SU-DHL-6 (cell line): ENCODE results near the gene SPHK2.

Source experiments
- CTCF ChIP-seq: fragments of 200-600 bp; sonication (generic); IDR thresholded peaks from one replicate; pipeline ENCODE4 v1.5.1; 2017; ENCODE audit warnings: antibody characterized with exemption, mild to moderate bottlenecking, low read length, moderate library complexity; ENCODE audit not compliant: insufficient read depth, poor library complexity, severe bottlenecking
- EZH2phosphoT487 ChIP-seq: fragments of 200-600 bp; sonication (generic), shearing (Covaris generic); conservative IDR thresholded peaks from 2 replicates; pipeline ENCODE4 v1.6.1; 2018; ENCODE audit warnings: mild to moderate bottlenecking, antibody characterized with exemption, low read length, moderate library complexity, mixed read lengths

- TF ChIP-seq CTCF (no peak), EZH2phosphoT487 (no peak)
Observed at GRCh38 chr19:48573163-48573505, 46.2 kb upstream of the SPHK2 start.
